Tibial nerve (tissue), 4 donors: ENCODE data around the gene ARMC3. TPM values are rescaled to one million over a fixed set of nuclear protein-coding genes. Genes with fewer than 3 reads are reported as not detected.

Source experiments
- DNase-seq, 2 donors: peaks; one replicate each; pipeline ENCODE4 v3.0.0-alpha.2; 2019; ENCODE audit warnings: low spot score in 2 of 2
- H3K27ac ChIP-seq, 4 donors: fragments of 200-600 bp; sonication (generic) in 3 of 4; one replicate each; pipeline ENCODE4 v1.5.1; 2017 to 2019; ENCODE audit warnings: mild to moderate bottlenecking in 1 of 4
- H3K27me3 ChIP-seq, 2 donors: fragments of 200-600 bp; sonication (generic) in 1 of 2; one replicate each; pipeline versions ENCODE4 v1.5.1 to v1.6.0; 2017 to 2019
- H3K36me3 ChIP-seq, 3 donors: fragments of 200-600 bp; sonication (generic); one replicate each; pipeline ENCODE4 v1.5.1; 2018 to 2019
- H3K4me1 ChIP-seq, 4 donors: fragments of 200-600 bp; sonication (generic) in 3 of 4; one replicate each; pipeline ENCODE4 v1.5.1; 2017 to 2019
- H3K4me3 ChIP-seq, 4 donors: fragments of 200-600 bp; sonication (generic) in 3 of 4; one replicate each; pipeline ENCODE4 v1.5.1; 2017 to 2019; ENCODE audit warnings: mild to moderate bottlenecking in 1 of 4, moderate library complexity in 1 of 4
- H3K9me3 ChIP-seq, 4 donors: fragments of 200-600 bp; sonication (generic) in 3 of 4; one replicate each; pipeline ENCODE4 v1.5.1; 2017 to 2019
- CTCF ChIP-seq, 5 experiments: fragments of 200-600 bp in 3 of 5; fragments of 450-650 bp in 2 of 5; sonication (generic) in 3 of 5; IDR thresholded peaks; one replicate each; pipeline ENCODE4 v1.5.1; 2016 to 2019; ENCODE audit warnings: antibody characterized with exemption in 5 of 5, mild to moderate bottlenecking in 3 of 5, moderate library complexity in 2 of 5
- EP300 ChIP-seq, 2 donors: sonication (generic); formaldehyde crosslinking; IDR thresholded peaks; one replicate each; pipeline ENCODE4 v1.6.1; 2017; ENCODE audit warnings: antibody characterized with exemption in 2 of 2, mild to moderate bottlenecking in 1 of 2
- POLR2A ChIP-seq, 2 donors: fragments of 450-650 bp; IDR thresholded peaks; one replicate each; pipeline ENCODE4 v1.6.1; 2017; ENCODE audit warnings: antibody characterized with exemption in 2 of 2, mild to moderate bottlenecking in 2 of 2, moderate library complexity in 2 of 2
- WGBS, 2 donors: methylation state at CpG; one replicate each; pipeline ENCODE4 v1.1.5; 2018; 5-methylcytosine and 5-hydroxymethylcytosine counted together
- total RNA-seq, 4 donors: library from RNA; depleted of rRNA; stranded (reverse); fragments of >200 nt; gene quantifications; one replicate each; pipeline ENCODE4 v1.1.0, GENCODE V29; 2016

The ARMC3 gene
- total RNA-seq, 4 donors from 2014 or later: 0.44 to 3.9 TPM; not detected in 2

- H3K4me1 ChIP-seq: no peaks in the 10 kb centered on the region
- peaks cover 0 to 17% of the 10 kb centered on the region in 2 donors for H3K27me3 ChIP-seq
- H3K9me3 ChIP-seq: no peaks in the 10 kb centered on the region
- H3K27ac ChIP-seq: no peak overlapping the region
- H3K4me3 ChIP-seq: no peak overlapping the region
- 71 to 72% methylated on average over 2 of the region's 2 CpGs for WGBS, 2 donors
- TF ChIP-seq POLR2A (IDR thresholded peaks at IDR 0.05) (no peak), EP300 (IDR thresholded peaks at IDR 0.05) (no peak), CTCF (IDR thresholded peaks at IDR 0.05) (no peak)
- no peak for DNase-seq
- H3K36me3 ChIP-seq: no peaks in the 10 kb centered on the region
These were observed 72.1 kb downstream of the ARMC3 start for GRCh38 chr10:22999942-23000341.

GRCh38 chr10:23001901-23002516 is 74.2 kb downstream of the ARMC3 start:
- WGBS, 2 donors: 70 to 75% methylated on average over 14 of the region's 14 CpGs
- Histone ChIP-seq H3K27ac (no peak overlapping the region), H3K27me3 (peaks cover 0 to 17% of the 10 kb centered on the region in 2 donors), H3K36me3 (no peaks in the 10 kb centered on the region), H3K4me1 (no peaks in the 10 kb centered on the region), H3K4me3 (no peak overlapping the region), H3K9me3 (no peaks in the 10 kb centered on the region)
- no peak for DNase-seq
- no peak for TF ChIP-seq CTCF (IDR thresholded peaks at IDR 0.05)
- no peak for TF ChIP-seq EP300 (IDR thresholded peaks at IDR 0.05)
- TF ChIP-seq POLR2A (IDR thresholded peaks at IDR 0.05): no peak

- Histone ChIP-seq H3K9me3 (no peaks in the 10 kb centered on the region), H3K4me1 (no peaks in the 10 kb centered on the region), H3K27ac (no peak overlapping the region), H3K36me3 (no peaks in the 10 kb centered on the region), H3K4me3 (no peak overlapping the region), H3K27me3 (peaks cover 0 to 17% of the 10 kb centered on the region in 2 donors)
- 93% methylated on average over 12 of the region's 12 CpGs for WGBS, 2 donors
- DNase-seq: no peak
- TF ChIP-seq CTCF (IDR thresholded peaks at IDR 0.05) (no peak), EP300 (IDR thresholded peaks at IDR 0.05) (no peak), POLR2A (IDR thresholded peaks at IDR 0.05) (no peak)
These were observed 77.3 kb downstream of the ARMC3 start for GRCh38 chr10:23005150-23005549.

- Histone ChIP-seq H3K27ac (no peak overlapping the region), H3K9me3 (no peaks in the 10 kb centered on the region), H3K4me3 (no peak overlapping the region), H3K36me3 (no peaks in the 10 kb centered on the region), H3K4me1 (no peaks in the 10 kb centered on the region), H3K27me3 (no peaks in the 10 kb centered on the region)
- DNase-seq: no peak
- TF ChIP-seq POLR2A (IDR thresholded peaks at IDR 0.05) (no peak), CTCF (IDR thresholded peaks at IDR 0.05) (no peak), EP300 (IDR thresholded peaks at IDR 0.05) (no peak)
- 43 to 56% methylated on average over 3 of the region's 3 CpGs for WGBS, 2 donors
These were observed 85.9 kb downstream of the ARMC3 start for GRCh38 chr10:23013581-23014335.

GRCh38 chr10:23015021-23015707 is 87.3 kb downstream of the ARMC3 start:
- H3K4me1 ChIP-seq: no peaks in the 10 kb centered on the region
- no peak for DNase-seq
- no peak overlapping the region for H3K27ac ChIP-seq
- no peak for TF ChIP-seq POLR2A (IDR thresholded peaks at IDR 0.05)
- no peak for TF ChIP-seq CTCF (IDR thresholded peaks at IDR 0.05)
- TF ChIP-seq EP300 (IDR thresholded peaks at IDR 0.05): no peak
- H3K27me3 ChIP-seq: no peaks in the 10 kb centered on the region
- WGBS, 2 donors: 79 to 88% methylated on average over 7 of the region's 7 CpGs
- H3K36me3 ChIP-seq: no peaks in the 10 kb centered on the region
- no peaks in the 10 kb centered on the region for H3K9me3 ChIP-seq
- H3K4me3 ChIP-seq: no peak overlapping the region
